GM19468 (cell line): ENCODE measurements around the gene MYO1H.
A peak's percentile ranks its signal among the peaks of the same experiment; 100 is the strongest.
"Not testable (repeated sequence)": the region's sequence is repeated elsewhere in the genome, so short reads cannot be mapped to it uniquely, and the experiment has no call there.

ENCODE experiments used
- ATAC-seq: cut with Tn5 transposase; IDR thresholded peaks from one replicate; pipeline ENCODE4 v1.9.1; 2021; ENCODE audit warnings: mild to moderate bottlenecking, moderate library complexity, moderate number of reproducible peaks; ENCODE audit not compliant: unreplicated experiment; ENCODE audit errors: extremely low read depth

MYO1H gene

DNA sequence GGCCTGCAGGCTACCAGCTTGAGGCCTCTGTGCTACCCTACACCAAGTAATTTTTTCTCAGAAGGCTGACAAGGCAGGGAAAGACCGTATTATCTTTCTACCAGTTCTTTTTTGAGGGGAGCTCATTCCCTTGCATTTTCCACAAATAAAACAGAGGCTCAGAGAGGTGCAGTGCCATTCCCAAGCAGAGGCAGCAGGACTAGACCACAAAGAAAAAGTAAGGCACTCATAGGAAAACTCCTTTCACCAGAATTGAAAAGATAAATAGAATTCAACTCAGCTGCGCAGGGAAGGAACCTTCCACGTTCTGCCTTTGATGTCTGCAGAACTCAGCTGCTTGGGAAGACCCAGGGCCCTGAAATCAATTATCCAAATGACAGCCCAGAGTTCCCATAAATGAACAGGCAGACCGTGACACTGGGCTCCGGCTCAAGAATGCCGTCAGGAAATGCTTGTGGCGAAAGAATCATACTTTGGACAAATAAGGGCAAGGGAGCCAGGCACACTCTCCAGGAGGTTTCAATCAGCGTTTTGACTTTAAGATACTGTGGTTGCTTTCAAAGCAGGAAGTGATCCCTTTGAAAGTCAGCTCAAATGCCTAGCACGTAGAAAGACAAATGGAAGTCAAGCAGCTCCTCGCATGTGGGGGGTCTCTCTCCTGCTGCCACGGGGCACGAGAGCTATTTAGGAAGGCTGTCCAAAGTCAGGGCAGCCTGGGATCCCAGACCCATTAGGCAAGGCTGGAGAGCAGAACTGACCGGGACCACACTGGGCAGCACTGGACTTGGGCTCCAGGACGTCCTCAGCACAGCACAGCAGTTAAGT lies 115.4 kb downstream of the MYO1H start:
- ATAC-seq = no peak

- no peak for ATAC-seq
These were observed 116.1 kb downstream of the MYO1H start for GRCh38 chr12:109463756-109464155.

DNA sequence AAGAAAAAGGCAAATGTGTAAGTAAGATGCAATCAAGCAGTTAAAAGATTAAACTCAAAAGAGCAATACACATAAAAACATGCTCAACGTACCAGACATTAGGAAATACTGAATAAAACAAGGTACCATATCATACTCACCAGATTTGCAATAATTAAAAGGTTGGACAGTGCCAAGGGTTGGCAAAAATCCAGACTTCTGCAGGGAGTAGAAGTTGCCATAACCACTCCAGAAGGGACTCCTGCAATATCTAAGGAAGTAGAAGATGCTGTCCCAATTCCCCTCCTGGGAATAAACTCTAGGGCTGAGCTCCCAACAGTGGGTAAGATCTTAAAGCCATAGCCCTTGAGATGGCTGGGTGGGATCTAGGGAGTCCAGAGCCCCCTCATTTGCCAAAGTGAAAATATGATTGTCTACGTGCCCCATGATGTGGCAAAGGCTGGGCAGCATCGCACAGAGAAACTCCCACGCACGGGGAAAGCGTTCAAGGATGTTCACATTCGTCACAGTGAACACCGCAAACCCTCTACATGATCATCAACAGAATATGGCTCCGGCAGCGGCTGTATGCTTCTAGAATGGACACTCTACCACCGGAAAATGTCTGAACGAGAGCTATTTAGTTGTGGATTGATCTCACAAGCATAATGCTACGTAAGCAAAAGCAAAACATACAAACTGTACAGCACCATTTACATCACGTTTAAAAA lies 117.1 kb downstream of the MYO1H start:
- ATAC-seq = no peak

- ATAC-seq = no peak
These were observed 118.6 kb downstream of the MYO1H start for GRCh38 chr12:109466305-109466704.

- ATAC-seq = no peak
These were observed 119.1 kb downstream of the MYO1H start for GRCh38 chr12:109466821-109467220.

GRCh38 chr12:109467978-109468676 lies 120.4 kb downstream of the MYO1H start:
- no peak for ATAC-seq

GRCh38 chr12:109469517-109469916 lies 121.8 kb downstream of the MYO1H start:
- no peak for ATAC-seq

DNA sequence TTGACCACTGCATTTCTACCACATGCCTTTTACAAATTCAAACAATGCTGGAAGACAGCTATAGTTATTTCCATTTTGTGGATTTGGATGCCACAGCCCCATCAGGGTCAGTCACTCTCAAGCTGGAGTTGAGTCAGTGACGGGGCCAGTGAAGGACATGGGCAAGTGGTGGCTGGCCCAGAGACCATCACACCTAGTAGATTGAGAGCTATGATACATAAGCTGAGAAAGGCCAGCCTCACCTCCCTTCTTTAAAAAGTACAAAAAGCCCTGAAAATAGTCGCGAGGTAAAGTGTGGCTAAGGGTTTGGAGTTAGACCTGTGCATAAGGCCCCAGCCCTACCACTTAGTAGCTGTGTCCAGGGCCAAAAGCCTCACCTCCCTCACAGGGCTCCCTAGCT lies 125.3 kb downstream of the MYO1H start:
- no peak for ATAC-seq

DNA sequence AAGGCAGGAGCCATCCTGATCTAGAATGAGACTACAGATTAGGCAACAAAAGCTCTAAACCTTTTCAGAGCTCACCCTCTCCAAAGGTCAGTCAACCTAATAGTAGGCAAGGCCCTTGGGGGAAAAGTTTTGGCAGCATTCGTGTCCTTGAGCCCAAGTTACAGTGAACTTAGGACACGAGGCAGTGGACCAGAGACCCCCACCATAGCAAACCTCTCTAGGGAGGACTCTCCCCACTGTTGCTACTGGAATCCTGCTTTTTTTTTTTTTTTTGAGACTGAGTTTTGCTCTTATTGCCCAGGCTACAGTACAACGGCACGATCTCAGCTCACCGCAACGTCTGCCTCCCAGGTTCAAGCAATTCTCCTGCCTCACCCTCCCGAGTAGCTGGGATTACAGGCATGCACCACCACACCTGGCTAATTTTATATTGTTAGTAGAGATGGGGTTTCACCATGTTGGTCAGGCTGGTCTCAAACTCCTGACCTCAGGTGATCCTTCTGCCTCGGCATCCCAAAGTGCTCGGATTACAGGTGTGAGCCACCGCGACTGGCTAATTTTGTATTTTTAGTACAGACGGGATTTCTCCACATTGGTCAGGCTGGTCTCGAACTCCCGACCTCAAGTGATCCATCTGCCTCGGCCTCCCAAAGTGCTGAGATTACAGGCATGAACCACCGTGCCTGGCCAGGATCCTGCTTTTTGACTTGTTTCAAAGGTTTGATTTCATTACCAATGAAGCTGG lies 126.0 kb downstream of the MYO1H start:
- ATAC-seq = not testable (repeated sequence)

DNA sequence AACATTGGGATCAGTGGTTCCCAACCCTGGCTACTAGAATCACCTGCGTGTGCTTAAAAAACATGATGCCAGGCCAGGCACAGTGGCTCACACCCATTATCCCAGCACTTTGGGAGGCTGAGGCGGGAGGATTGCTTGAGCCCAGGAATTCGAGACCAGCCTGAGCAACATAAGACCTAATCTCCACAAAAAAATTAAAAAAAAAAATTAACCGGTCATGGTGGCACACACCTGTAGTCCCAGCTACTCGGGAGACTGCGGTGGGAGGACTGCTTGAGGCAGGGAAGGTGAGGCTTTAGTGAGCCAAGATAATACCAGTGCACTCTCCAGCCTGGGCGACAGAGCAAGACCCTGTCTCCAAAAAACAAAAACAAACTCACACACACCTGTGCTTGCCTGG lies 127.4 kb downstream of the MYO1H start:
- ATAC-seq = no peak

DNA sequence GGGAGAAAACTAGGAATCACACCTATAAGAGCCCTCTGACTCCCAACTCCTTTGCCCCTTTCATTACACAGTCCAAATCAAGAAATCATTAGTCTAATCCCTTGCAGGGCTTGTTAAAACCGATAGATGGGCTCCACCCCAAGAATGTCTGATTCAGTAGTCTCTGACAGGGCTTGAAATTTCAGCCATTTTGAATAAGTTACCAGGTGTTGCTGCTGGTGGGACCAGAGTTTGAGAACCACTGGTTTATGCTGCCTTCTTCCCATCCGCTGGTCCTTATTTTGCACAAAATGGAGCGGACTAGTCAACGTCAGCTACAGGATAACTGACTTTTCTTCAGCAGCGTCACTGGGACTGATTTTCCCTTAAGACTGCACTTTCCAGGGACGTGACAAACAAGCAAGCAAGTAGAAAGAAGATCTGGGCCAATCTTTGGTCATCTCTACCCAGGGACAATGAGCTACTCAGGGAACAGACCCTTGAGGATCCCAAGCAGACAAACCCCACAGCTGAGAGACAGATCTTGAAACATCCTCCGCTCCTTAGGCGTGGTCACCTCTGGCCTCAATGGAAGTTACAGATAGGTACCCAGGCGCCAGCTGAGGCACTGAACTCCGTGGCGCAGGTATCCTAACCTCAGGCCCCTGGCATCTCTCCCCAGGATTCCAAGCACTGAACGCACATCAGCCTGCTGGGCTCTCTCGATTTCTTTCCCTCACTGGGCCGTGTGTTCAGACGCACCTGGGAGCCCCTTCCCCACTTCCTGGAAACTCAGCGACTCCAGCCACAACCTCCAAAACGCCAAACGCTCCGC lies 128.5 kb downstream of the MYO1H start:
- ATAC-seq = no peak

- ATAC-seq = no peak
These were observed 129.1 kb downstream of the MYO1H start for GRCh38 chr12:109476807-109477184.

- ATAC-seq = peak; percentile 23
These were observed 129.7 kb downstream of the MYO1H start, which contains the start of the genes KCTD10 and UBE3B for GRCh38 chr12:109477185-109477962. KCTD10 (minus strand) TSS chr12:109477300; CDS start chr12:109477262, 38 bp downstream. UBE3B (plus strand) TSS chr12:109477634; CDS start chr12:109483552, 5,918 bp downstream.

- no peak for ATAC-seq
These were observed 130.2 kb downstream of the MYO1H start for GRCh38 chr12:109477963-109478315.

DNA sequence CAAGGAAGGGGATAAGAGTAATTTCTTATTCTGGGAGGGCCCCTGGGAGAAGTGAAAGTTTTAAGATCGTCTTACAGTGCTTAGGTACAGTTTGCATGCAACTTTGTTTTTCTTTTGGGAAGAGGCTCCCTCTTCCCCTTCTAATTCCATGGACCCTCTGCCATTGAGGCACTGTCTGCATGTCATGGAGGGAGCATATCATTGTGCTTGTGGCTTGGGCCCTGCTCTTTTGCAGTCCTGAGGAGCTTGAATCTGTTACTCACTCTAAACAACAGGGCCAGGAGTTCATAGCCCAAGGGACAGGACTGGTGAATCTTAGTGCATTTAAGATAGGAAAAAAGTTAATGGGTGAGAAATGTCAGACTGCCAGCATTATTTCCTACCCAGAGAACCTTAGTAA lies 132.1 kb downstream of the MYO1H start:
- ATAC-seq = no peak

- no peak for ATAC-seq
These were observed 132.7 kb downstream of the MYO1H start for GRCh38 chr12:109480356-109480755.

GRCh38 chr12:109481863-109482262 lies 134.2 kb downstream of the MYO1H start:
- no peak for ATAC-seq

DNA sequence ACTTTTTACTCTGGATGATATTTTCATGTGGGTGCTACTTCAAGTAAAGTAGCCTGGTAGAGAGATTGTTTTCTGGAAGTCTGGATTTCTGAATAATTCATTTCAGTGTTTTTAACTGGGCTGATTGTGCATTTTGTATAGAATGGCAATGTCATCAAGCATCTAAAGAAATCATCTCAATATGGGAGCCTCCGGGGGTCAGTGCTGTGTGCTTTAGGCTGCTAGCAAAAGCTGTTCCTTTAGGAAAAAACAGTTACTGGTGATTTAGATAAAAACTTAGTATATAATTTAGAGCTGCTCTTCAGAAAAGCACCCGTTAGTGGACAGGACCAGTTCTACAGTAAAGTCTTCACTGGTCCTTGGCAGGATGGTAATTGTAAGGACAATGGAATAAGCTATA lies 134.8 kb downstream of the MYO1H start:
- ATAC-seq = no peak

- no peak for ATAC-seq
These were observed 135.2 kb downstream of the MYO1H start for GRCh38 chr12:109482894-109483293.
